LHCN-M2 (cell line): Measurements from ENCODE around the gene LYL1. TPM values are rescaled to one million over a fixed set of nuclear protein-coding genes. Genes with fewer than 3 reads are reported as not detected.

Source experiments
- DNase-seq: peaks from one replicate; pipeline ENCODE4 v3.0.0-alpha.2; 2012; ENCODE audit warnings: low read depth
- total RNA-seq: library from RNA; depleted of rRNA; stranded (reverse); fragments of >200 nt; gene quantifications from 2 replicates; pipeline ENCODE4 v1.2.3, GENCODE V29; 2014

Gene LYL1
- total RNA-seq, 1 experiment from 2014 or later: not detected

DNA sequence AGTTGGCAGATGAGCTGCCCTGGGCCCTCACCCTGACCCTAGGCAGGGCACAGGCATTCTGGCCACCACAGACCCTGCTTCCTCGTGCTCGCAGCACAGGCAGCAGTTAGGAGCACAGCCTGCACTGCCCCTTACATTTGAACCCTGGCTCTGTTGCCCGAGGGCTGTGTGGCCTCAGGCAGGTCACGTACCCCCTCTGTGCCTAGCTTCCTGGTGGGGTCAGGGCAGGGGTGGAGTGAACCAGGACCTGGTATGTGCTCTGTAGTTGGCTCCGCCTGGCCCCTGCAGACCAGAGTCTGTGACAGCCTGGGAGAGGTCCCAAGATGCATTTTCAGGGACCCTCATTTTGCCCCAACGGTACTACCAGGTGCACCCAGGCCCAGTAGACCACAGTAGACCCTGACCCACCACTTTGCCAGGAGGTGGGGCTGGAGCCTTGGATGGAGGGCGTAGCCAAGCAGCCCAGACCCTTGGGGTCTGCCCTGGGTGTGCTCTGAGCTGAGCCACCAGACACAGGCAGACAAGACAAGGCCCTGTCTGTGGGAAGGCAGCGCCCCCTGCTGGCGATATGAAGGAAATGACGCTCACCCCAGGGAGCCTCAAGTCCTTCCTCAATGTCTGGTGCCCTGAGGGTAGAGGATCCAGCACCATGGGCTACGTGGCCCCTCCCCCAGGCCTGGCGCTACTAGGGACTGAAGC lies 9.1 kb downstream of the LYL1 start:
- peak; percentile 70 for DNase-seq

DNA sequence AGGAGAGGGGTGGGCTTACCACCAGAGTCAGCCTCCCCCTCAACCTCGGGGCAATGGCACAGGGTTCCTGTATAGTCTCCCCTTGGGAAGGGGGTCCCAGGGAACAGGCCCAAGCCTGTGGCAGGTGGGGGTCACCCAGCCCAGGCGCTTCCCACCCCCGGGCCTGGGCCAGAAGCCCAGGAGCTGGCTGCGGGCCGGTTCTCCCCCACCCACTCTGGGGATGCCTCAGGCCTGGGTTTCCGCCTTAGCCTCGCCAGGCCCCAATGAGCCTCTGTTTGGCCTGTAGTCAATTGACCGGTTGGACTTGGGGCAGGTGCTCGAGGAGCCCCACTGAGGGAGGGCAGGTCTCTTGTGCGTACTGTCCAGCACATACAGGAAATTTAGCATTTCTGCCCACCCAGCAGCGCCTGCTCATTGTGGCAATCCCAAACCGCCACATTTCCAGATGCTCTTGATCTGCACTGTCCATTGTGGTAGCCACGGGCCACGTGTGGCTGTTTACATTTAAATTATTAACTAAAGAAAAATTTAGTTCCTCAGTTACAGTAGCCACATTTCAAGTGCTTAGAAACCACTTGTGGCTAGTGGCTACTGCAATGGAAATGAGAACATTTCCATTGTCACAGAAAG lies 9.9 kb downstream of the LYL1 start:
- no peak for DNase-seq

DNA sequence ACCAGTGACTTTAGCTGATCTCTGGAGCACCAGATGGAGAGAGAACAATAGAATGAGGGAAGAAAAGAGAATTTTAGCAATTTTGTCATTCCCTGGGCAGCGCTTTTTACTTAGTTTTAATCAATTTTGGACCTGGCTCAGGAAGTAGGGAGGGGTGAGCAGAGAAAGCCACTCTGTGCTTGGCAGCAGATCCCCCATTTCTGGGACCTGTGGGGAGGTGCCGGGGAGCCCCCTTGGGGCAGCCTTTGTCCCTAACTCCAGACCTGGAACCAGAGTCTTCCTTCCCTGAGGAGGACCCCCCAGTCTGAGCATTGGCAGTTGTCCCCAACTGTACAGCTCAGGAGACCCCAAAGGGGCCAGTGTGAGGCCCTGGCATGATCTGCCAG lies 10.5 kb downstream of the LYL1 start:
- no peak for DNase-seq

DNA sequence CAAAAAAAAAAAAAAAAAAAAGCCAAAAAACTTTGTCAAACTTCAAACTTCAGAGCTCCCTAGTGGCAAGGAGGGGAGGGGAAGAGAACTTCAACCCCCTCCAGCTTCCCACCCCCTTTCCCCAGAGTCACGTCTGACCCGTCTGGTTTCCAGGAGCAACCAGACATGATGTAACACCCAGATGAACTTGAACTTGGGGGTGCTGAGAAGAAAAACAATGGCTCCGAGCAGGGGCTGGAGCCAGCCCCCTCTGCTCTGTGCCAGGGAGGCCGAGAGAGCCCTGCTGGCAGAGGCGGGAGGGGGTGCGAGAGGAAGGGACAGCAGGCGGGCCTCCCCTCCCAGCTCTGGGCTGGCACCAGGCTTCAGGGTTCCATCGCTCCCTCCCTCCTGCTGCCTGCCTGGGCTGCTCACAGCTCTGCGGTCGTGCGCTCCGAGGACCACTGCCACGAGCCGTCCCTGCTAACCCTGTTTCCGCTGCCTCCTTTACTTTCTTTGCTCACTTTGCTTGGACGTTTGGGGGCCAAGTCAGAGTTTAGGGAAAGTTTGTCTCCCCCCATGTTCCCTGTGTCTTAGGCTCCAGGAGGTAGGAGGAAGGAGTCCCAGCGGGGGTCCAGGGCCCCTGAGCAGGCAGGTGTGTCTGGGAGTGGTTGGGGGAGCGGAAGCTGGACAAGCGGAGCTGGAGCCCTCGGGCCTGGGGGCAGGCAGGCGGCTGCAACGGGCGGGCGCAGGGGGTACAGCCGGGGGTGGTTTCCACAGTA lies 11.1 kb downstream of the LYL1 start:
- no peak for DNase-seq

DNA sequence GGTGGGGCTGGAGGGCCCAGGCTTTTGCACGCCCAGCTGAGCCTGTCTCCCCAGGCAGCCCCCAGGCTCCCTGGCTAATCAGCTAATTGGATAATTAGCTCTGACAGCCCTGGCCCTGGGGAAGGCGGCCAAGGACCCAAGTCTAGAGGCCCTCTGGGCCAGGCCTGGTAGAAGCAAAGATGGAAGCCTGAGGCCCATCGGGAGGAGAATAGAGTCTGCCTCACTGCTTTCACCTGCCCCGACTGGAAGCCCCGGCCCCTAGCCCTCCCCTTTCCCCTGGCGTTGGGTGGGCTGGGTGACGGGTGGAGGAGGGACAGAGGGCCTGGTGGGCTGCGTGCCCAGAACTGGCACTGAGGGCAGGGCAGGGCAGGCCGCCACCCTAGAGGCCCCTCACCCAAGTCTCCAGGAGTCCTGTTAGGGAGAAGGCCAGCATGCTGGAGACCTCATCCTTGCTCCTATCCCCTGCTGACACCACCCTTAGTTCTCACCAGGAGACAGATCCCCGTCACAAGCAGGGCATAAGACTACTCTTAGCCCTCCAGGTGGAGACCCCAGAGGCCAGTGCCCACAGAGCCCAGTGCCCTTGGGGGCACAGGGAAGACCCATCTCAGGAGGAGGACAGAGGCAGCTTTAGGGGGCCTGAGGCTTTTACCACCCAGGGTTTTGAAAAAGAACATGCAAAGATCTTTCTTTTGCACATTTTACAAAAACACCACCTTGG lies 12.0 kb downstream of the LYL1 start:
- no peak for DNase-seq

DNA sequence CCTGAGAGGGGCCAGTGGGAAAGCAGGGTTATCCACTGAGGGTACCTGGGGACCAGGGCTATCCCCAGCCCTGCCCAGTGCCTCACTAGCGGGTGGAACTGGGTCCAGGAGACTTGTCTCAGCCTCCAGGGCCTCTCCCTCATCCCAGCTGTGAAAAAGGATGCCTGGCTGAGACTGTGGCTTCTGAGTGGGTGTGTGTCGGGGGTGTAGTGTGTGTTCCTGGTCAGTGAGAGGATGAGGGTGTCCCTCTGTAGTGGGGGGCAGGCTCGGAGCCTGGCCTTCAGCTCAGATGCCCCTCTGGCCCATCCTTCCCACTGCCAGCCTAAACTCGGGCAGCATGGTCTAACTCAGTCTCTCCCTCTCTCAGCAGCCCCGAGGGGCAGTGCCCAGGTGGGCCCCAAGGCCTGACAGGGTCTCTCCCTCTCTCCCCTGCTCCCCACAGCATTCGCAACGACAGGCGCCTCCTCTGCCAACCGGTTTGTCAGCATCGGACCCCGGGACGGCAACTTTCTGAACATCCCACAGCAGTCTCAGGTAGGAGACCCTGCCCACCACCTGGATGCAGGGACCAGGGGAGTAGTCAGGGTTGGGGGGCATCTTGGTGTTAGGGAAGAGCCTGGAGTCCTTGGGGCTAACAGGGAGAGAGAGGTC lies 12.7 kb downstream of the LYL1 start:
- DNase-seq: no peak

DNA sequence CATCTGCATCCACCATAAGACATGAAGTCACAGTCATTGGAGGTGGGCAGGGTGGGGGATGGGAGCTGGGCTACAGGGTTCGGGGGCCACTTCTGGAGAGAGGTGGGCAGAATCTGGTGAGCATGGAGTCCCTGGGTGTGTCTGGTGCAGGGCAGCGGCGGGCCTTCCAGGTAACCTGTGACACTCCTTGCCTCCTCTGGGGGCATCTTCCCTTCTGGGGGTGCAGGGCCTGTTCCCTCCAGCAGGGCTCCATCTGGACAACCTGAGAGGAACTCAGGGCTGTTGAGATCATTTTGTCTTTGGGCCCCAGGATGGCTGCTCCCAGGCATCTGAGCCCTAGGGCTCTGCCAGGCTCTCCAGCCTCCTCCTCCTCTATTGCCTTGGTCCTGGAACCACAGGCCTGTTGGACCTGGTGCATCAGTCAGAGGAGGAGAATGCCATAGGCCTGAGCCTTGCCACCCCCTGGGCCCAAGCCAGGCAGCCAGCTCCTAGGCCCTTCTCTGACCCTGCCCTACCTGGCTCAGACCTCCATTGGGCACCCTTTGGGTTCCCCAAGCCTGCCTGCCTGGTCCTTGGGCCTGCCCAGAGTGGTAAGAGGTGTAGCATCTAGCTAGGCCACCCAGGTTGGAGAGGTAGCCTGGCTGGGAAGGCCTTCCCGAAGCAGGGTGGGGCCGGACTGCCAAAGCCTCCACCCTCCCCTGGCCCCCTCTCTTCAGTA lies 13.4 kb downstream of the LYL1 start:
- DNase-seq: no peak

DNA sequence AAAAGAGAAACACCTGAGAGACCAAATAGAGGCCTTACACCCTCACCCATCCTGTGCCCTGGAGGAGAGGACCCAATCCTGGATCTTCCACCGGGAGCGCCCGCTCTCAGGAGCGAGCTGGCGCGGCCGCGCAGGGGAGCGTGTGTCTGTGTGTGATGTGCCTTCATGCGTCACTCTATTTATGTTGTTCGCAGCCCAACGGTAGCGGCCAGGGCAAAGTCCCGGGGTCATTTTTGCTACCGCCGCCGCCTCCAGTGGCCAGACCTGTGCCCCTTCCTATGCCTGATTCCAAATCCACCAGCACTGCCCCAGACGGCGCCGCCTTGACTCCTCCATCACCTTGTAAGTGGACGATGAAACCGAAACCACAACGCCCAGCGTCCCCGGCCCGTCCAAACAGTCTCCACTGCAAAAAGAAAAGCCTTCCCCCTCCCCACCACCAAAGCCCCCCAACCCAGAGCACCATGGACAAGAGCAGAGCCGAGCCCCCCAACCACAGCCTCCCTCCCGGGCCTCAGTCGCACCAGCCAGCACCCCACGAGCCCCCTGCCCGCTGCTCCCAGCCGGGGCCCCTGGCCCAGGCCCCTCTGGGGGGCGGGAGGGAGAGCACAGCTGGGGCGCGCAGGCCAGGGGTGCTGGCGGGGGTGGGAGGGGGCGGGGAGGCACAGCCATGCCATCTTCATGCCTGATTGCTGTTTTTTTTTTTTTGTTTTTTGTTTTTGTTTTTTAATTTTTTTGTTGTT lies 14.7 kb downstream of the LYL1 start:
- no peak for DNase-seq

DNA sequence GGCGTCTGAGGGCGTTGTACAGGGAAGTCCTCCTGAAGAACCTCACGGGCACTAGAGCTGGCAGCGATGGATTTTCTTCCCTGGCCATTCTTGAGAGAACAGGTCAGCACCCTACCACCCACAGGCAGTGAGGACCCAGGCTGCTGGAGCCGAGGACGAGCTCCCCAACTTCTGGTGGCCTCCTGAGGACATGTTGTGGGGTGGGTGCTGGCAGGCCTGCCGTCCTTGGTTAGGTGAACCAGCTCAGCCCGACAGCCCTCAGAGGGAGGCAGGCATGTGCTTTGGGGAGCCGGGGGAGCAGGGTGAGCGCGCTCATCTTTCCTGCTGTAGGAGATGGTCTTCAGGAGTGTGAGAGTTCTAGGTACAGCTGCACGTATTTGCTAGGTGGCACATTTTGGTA lies 15.4 kb downstream of the LYL1 start:
- DNase-seq: no peak

DNA sequence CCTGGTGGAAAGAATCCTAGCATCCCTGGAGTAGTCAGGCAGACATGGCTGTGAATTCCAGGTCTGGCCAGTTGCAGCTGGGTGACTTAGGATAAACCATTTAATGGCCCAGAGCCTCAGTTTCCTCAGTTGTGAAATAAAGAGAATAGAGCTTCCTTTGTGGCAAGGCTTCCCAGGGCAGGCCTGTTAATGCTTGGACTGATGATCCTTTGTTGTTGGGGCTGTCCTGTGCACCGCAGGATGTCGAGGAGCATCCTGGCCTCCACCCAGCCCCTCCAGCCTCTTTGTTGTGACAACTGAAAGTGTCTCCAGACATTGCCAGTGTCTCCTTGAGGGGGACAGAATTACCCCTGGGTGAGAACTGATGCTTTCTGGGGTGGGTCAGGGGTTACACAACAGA lies 16.3 kb downstream of the LYL1 start:
- no peak for DNase-seq

DNA sequence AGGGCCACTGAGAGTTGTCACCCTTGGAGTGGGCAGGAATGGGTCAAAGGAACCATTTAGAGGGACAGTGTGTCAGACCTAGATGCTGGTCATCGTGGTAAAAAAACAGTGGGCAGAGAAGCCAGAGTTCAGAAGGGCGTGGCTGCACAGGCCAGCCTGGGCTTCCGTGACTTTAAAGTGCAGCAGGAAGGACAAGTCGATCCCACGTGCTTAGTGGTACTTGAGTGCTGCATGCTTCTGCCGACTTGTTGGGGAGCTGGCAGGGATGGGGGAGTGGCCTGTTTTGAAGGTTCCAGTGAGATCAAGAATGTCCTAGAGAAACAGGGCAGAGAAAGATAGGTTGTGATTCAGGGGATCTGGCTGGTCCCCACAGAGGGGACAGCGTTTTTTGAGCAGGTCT lies 17.0 kb downstream of the LYL1 start:
- DNase-seq: no peak

DNA sequence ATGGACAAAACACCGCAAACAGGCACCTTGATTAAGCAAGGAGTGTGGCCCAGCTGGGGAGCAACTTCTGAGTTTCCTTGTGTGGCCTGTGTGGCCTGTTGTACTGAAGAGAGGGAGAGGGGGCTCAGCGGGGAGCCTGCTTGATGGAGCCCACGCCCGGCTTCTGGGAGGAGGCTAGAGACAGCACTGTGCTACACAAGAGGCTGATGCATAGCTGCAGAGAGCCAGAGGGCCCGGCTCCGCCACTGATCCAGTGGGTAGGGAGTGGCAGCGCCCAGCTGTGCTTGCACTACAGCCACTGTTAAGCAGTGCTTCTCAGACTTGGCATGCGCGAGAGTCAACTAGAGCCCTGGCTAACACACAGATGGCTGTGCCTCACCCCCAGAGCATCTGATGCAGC lies 19.0 kb downstream of the LYL1 start:
- no peak for DNase-seq

DNA sequence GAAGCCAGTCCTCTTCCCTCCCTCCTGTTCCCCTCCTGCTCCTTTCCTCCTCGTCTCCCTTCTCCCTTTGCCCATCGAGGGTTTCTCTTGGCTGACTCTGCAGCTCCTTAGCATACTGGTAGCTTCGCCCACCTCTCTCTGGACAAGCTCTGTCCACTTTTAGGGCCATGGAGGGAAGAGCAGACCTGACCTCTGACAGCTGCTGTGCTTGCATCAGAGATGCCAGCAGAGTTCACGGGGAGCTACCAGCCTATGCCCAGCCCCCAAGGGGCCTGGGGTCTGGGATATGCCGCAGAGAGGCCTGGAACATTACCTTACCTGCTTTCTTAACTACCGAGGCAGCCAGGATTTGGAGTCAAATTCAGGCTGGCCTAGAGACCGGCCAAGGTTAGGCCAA lies 19.7 kb downstream of the LYL1 start:
- DNase-seq: no peak

DNA sequence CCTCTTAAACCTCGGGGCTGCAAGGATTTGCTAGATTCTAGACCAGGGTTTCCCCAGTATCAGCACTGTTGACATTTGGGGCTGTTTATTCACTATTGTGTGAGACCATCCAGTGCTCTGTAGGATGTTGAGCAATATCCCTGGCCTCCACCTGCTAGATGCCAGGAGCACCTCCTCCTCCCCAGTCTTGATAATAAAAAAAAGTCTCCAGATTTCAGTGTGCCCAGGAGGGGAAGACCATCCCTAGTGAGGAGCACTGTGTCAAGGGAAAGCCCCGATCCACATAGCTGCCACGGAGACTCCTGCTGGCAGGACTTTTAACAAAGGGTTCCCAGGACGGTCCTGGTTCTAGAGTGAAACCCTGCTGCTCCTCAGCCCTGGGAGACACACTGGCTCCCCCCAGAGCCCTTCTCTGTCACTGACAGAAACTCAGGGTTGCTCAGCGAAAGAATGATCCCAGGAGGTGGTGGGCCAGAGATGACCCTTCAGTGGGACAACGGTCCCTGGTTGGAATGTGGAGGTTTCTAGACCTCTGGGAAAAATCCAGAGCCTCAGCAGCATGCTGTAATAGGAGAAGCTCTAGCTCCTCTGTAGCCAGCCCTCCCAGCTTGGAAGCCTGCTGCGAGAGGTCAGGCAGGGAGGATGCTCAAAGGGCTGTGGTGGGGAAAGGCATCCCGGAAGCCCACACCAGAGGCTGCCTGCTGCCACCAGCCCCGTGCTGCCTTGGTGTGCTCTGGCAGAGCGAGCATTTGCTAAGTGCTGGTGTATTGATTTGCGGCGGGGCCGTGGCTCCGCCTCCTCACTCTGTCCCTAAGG lies 20.3 kb downstream of the LYL1 start:
- DNase-seq: peak; percentile 21

DNA sequence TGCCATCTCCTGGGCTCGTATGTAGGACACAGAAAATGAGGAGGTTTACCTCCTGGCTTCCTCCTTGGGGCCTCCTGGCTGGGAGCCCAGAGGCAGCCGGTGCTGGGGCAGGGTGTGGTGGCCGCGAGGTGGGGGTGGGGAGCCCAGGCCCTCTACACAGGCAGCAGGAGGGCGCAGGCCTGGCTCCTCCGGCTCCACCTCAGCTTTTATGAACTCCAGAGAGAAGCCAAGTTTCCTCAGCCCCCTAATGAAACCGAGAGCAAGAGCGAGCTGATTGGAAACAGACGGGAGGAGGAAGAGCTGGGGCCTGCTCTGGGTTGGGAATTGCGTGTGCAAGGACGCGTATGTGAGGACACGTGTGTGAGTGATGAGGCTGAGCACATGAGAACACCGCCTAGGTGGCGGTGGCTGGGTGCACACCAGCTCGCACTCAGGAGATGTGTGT lies 23.1 kb downstream of the LYL1 start:
- no peak for DNase-seq

DNA sequence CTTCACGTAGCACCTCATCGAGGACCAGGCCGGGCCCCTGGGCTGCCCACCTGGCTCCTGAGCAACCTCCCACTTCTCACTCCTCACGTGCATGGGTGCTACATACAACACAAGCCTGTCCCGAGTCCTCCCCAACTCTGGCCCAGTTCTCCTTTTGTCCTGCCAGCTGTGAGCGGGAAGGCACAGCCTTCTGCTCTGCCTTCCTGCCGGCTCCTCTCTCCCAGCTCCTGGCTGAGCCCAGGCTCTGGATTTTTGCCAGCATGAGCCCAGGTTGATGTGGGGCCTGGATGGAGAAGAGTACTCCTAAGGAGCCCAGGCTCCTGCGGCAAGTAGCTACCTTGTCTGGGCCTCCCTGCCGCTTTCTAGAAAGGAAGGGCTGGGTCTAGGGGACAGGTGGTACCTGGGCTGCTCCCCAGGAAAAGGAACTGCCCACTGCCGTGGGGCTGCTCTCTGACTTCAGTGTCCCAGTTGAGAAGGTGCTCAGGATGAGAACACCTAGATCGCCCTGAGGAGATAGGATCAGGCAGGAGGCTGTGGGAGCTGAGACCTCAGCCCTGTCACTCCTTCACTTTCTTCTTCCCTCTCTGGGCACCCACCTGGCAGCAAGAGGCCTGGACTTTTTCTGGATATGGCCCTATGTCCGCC lies 23.6 kb downstream of the LYL1 start:
- no peak for DNase-seq

DNA sequence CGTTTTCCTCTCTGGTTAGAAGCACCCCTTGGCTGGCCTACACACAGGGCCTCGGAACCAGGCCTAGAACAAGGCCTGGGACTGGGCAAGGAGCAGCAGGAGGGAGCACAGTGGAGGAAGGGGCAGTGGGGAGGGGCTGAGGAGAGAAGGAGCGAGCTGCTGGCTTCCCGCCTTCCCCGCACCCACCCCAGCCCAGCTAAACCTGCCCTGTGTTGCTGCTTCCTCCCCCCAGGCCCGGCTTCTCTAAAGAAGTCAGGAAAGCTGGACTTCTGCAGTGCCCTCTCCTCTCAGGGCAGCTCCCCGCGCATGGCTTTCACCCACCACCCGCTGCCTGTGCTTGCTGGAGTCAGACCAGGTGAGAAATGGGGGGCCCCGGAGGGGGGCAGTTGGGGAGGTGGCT lies 24.3 kb downstream of the LYL1 start:
- DNase-seq: no peak

DNA sequence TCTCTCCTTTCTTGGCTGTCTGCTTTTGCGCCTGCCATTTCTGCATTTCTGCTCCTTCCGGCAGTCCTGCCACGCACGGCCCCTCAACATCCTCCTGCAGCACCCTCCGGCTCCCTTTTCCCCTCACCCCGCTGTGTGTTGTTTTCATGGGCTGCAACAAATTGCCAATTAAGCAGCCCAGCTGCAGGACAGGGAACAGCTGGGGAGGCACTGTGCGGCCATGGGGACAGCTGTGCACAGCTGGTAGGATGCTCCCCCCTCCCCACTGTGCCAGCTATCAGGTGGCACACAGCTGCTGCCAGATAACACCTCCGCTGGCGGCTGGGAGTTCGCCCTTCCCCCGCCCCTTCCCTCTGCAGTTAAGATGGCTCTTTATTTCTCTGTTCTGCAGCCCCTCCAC lies 25.4 kb downstream of the LYL1 start:
- no peak for DNase-seq

DNA sequence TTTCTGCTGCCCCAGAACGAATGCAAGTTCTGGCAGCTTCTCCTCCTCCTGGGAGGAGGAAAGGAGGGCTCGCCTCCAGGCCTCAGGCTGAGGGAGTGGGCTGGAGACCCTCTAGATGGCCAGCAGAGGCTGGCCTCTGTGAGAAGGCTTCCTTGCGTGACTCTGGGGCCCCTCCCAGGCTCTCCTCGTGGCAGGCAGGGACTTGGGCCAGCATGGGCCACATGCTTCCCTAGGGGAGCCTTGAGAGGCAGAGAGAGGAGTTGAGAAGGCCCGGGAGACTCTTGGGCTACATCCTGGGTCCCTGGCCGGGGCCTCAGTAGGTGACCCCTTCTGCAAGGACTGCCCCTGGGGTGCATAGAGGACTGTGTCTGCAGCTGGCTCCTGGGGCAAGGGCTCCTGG lies 25.9 kb downstream of the LYL1 start:
- DNase-seq: no peak
